ENCODE results near the gene DIS3L.

DNA sequence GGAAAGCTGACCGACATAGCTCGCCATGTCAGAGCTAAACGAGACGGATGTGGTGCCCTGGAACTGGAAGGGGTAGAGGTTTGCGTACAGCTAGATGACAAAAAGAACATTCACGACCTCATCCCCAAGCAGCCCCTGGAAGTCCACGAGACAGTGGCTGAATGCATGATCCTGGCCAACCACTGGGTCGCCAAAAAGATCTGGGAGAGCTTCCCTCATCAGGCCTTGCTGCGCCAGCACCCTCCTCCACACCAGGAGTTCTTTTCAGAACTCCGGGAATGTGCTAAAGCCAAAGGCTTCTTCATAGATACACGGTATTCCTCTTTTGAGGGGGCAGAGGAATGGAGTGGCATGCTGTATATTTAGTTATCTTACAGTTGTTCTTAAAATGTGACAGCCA lies 32.7 kb downstream of the DIS3L start:
- TF ChIP-seq, protein P1, sequence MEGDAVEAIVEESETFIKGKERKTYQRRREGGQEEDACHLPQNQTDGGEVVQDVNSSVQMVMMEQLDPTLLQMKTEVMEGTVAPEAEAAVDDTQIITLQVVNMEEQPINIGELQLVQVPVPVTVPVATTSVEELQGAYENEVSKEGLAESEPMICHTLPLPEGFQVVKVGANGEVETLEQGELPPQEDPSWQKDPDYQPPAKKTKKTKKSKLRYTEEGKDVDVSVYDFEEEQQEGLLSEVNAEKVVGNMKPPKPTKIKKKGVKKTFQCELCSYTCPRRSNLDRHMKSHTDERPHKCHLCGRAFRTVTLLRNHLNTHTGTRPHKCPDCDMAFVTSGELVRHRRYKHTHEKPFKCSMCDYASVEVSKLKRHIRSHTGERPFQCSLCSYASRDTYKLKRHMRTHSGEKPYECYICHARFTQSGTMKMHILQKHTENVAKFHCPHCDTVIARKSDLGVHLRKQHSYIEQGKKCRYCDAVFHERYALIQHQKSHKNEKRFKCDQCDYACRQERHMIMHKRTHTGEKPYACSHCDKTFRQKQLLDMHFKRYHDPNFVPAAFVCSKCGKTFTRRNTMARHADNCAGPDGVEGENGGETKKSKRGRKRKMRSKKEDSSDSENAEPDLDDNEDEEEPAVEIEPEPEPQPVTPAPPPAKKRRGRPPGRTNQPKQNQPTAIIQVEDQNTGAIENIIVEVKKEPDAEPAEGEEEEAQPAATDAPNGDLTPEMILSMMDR (conservative IDR thresholded peaks at IDR 0.05; ENCODE audit: low read depth, low read length) = no peak
- no peak for TF ChIP-seq SMC3 (IDR thresholded peaks at IDR 0.05; ENCODE audit: low read depth, low read length)
- no peak for TF ChIP-seq NFE2L2 (IDR thresholded peaks at IDR 0.05; ENCODE audit: low read depth, low read length)
- TF ChIP-seq RFX5 (IDR thresholded peaks at IDR 0.05; ENCODE audit: low read depth, low read length) = no peak
- TF ChIP-seq POLR2A (IDR thresholded peaks at IDR 0.05; ENCODE audit: low read depth, low read length) = no peak
- TF ChIP-seq, protein P2, sequence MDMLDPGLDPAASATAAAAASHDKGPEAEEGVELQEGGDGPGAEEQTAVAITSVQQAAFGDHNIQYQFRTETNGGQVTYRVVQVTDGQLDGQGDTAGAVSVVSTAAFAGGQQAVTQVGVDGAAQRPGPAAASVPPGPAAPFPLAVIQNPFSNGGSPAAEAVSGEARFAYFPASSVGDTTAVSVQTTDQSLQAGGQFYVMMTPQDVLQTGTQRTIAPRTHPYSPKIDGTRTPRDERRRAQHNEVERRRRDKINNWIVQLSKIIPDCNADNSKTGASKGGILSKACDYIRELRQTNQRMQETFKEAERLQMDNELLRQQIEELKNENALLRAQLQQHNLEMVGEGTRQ (IDR thresholded peaks at IDR 0.05; ENCODE audit: low read depth, low read length) = no peak
- no peak for TF ChIP-seq FOS (IDR thresholded peaks at IDR 0.05; ENCODE audit: low read depth, low read length)
- no peak for TF ChIP-seq BHLHE40 (IDR thresholded peaks at IDR 0.05; ENCODE audit: low read depth, low read length)
- TF ChIP-seq RAD21 (IDR thresholded peaks at IDR 0.05; ENCODE audit: low read length) = no peak
- TF ChIP-seq MAFK (IDR thresholded peaks at IDR 0.05; ENCODE audit: low read depth, low read length) = no peak
- TF ChIP-seq CEBPB (IDR thresholded peaks at IDR 0.05; ENCODE audit: low read depth, low read length) = no peak

Measured in IMR-90 (cell line).